IPS DF 6.9 (cell line): ENCODE results near the gene TRAF3IP1.

ENCODE experiments used
- DNase-seq: peaks from one replicate; pipeline ENCODE4 v3.0.0-alpha.2; 2013; ENCODE audit warnings: low read depth, low spot score
- H3K27ac ChIP-seq: one replicate; pipeline ENCODE4 v1.5.1; 2013; ENCODE audit warnings: low read length, control low read depth
- H3K27me3 ChIP-seq: 2 replicates; pipeline ENCODE4 v1.6.1; 2013; ENCODE audit warnings: mild to moderate bottlenecking, low read length; ENCODE audit not compliant: control insufficient read depth, insufficient read depth
- H3K36me3 ChIP-seq: 2 replicates; pipeline ENCODE4 v1.6.1; 2013; ENCODE audit warnings: low read length; ENCODE audit not compliant: control insufficient read depth, insufficient read depth
- H3K4me1 ChIP-seq: 2 replicates; pipeline ENCODE4 v1.6.1; 2013; ENCODE audit warnings: low read length; ENCODE audit not compliant: control insufficient read depth, insufficient read depth
- H3K4me3 ChIP-seq: 2 replicates; pipeline ENCODE4 v1.5.1; 2013; ENCODE audit warnings: mild to moderate bottlenecking, low read length
- H3K9me3 ChIP-seq: 2 replicates; pipeline ENCODE4 v1.6.1; 2013; ENCODE audit warnings: low read length, inconsistent platforms; ENCODE audit not compliant: control insufficient read depth, insufficient read depth
- WGBS: extraction: QIAGEN DNeasy Blood & Tissue Kit; methylation state at CpG from one replicate; pipeline ENCODE4 v1.1.7; 2013; ENCODE audit warnings: mixed read lengths, missing lambda C conversion rate; ENCODE audit not compliant: insufficient read length, insufficient coverage; 5-methylcytosine and 5-hydroxymethylcytosine counted together

TRAF3IP1 gene

DNA sequence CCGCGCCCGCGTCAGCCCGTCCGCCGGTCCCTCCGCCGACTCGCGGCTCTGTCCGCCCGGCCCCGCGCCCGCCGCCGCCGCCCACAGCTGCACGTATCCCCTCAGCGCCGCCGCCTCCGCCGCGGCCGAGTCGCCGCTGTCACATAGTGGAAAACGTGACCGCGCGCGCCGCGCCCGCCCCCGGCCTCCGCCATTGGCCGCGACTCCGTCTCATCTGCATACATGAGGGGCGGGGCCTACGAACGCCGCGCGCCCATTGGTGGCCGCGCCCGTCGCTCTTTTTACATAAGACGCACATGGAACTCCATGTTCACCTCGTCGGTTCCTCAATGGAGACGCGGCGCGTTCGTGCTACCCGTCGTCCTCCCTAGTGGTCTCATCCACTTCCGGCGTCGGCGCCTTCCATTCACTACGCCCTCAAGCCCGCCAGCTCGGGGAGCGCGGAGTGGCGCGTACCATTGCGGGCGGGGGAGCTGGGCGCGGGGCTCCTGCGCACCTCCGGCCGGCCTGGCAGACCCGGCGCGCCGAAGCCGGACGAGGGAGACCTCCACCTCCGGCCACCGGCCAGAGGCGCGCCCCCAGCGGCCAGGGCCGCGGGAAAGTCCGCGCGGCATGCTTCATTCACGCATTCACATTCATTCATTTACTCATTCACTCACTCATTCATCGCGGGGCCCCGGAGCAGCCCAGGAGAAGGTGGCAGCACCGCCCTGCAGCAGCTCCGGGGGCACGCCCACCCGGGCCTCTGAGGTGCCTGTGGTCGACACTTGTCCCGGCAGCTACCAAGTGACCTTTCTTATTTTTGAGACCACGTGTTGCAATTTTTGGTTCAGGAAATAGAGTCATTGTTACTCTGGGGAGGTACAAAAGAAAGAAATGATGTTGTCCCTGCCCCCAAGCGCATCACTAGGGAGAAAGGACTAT is 31.4 kb upstream of the TRAF3IP1 start:
- DNase-seq, result peak; percentile 98
- Histone ChIP-seq H3K4me3 (peak overlapping the region; percentile 52; the same call in 1 of the 2 replicates), H3K4me1 (peaks cover 2% of the 10 kb centered on the region; the same call in 1 of the 2 replicates), H3K27ac (no peak overlapping the region), H3K36me3 (no peaks in the 10 kb centered on the region), H3K27me3 (no peaks in the 10 kb centered on the region), H3K9me3 (no peaks in the 10 kb centered on the region)
- WGBS, result no CpG with 5 or more reads among the region's 108 CpGs

DNA sequence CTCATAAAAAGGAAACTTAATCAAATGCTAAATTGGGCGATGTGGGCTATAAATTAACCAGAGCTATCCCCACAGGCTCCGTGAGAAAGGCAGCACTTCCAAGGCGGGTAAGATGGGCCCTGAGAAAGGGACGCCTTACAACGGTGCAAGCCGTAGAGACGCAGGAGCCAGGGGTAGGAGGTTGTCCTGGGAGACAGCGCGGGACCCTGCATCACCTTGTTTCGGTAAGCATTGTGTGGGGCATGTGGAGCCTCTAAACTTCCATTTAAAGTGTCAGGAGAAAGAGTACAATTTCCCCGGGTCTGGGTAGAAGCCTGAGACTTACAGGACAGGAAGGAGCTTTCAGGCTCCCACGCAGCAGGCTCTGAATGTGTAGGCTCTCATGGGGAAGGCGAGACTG is 30.7 kb upstream of the TRAF3IP1 start:
- Histone ChIP-seq H3K36me3 (no peaks in the 10 kb centered on the region), H3K27ac (no peak overlapping the region), H3K9me3 (no peaks in the 10 kb centered on the region), H3K27me3 (no peaks in the 10 kb centered on the region), H3K4me3 (peak overlapping the region; percentile 52; the same call in 1 of the 2 replicates), H3K4me1 (peaks cover 2% of the 10 kb centered on the region; the same call in 1 of the 2 replicates)
- WGBS, result no CpG with 5 or more reads among the region's 13 CpGs
- DNase-seq, result no peak

DNA sequence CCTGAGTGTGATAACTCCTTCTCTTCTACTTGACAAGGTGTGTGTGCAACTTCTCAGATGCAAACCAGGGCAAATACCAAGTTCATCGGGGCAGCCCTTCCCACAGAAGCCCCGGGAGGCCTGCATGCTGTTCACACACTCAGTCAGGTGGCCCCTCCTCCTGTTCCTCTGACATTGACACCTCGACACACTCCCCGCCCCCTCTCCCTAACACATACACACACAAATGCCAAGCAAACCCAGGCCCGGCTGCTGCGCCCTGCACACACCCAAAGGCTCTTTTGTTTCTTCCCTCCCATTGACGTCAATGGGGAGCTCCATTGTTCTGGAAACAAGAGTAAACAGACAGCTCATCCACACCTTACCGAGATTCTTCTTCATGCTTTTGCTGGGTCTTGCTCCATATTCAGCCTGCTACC is 30.2 kb upstream of the TRAF3IP1 start:
- Histone ChIP-seq H3K4me3 (no peak overlapping the region), H3K36me3 (no peaks in the 10 kb centered on the region), H3K9me3 (no peaks in the 10 kb centered on the region), H3K4me1 (peaks cover 2% of the 10 kb centered on the region; the same call in 1 of the 2 replicates), H3K27me3 (no peaks in the 10 kb centered on the region), H3K27ac (no peak overlapping the region)
- DNase-seq, result no peak
- WGBS, result no CpG with 5 or more reads among the region's 8 CpGs

DNA sequence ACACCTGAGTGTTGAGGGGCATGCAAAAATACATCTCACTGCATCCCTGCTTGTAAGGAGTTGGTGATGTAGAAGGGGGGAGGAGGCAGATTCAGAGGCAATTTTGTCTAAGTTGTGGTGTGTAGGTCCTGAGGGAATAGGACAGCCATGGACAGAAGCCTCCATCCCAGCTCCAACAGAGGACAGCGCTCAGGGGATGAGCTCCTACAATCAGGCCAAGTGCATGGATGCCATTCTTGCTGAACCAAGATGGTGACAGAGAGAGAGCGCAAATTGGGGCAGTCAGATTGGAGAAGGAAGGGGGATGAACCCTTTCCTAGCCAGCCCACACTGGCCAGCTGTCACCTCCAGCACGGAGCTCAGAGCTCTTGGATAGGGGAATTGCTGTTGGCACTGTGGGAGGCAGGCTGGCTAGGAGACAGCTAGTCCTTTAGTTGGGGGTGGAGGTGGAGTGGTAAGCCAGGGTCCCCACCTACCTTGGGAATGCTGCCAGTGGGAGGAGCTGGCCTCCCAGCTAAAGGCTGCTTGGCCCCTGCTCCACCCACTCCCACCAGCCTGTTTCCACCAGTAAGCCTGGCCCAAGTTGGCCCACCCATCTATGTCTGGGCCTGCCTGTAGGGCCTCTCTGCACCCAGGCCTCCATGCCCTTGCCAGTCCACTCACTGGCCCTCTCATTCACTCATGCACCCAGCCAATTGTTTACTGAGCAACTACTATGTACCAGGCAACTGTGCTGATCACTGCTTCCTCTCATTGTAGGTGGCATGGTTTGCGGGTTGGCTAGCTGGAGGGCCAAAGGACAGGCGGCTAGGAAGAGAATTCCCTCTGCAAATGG is 29.4 kb upstream of the TRAF3IP1 start:
- WGBS, result no CpG with 5 or more reads among the region's 5 CpGs
- H3K4me1 ChIP-seq, result 0 out of 2 replicates have a peak, but pooled peaks cover 2% of the 10 kb centered on the region
- DNase-seq, result no peak

DNA sequence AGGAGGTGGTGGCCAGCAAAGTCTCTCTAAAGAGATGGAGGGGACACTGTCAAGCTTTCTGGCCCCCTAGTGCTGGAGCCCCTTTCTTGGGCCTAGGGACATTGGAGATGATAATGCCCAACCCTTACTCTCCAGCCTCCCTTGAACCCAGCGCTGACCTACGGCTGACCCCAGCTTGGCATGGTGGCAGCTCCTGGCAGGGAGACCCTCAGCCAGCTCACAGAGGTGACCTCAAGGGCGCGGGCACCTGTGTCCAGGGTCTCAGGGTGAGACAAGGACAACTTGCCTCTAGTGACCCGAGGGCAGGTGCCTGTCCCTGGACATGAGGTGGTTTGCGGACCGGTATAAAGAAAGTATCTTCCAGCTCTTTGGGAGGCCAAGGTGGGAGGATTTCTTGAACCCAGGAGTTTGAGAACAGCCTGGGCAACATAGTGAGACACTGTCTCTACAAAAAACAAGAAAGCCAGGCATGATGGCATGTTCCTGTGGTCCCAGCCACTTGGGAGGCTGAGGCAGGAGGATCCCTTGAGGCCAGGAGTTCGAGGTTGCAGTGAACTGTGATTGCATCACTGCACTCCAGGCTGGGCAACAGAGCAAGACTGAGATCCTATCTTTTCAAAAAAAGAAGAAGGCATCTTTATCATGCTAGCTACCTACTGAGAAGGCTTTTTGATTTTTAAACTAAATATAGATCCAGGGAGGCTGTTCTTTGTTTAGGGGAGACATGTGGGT is 28.6 kb upstream of the TRAF3IP1 start:
- WGBS, result no CpG with 5 or more reads among the region's 8 CpGs
- Histone ChIP-seq H3K36me3 (no peaks in the 10 kb centered on the region), H3K4me3 (no peak overlapping the region), H3K4me1 (0 out of 2 replicates have a peak, but pooled peaks cover 2% of the 10 kb centered on the region), H3K9me3 (no peaks in the 10 kb centered on the region), H3K27me3 (no peaks in the 10 kb centered on the region), H3K27ac (no peak overlapping the region)
- DNase-seq, result no peak

More for the DNA sequence above, 29.4 kb upstream of the TRAF3IP1 start:
- Histone ChIP-seq H3K9me3 (no peaks in the 10 kb centered on the region), H3K27ac (no peak overlapping the region), H3K27me3 (no peaks in the 10 kb centered on the region), H3K36me3 (no peaks in the 10 kb centered on the region), H3K4me3 (no peak overlapping the region)

DNA sequence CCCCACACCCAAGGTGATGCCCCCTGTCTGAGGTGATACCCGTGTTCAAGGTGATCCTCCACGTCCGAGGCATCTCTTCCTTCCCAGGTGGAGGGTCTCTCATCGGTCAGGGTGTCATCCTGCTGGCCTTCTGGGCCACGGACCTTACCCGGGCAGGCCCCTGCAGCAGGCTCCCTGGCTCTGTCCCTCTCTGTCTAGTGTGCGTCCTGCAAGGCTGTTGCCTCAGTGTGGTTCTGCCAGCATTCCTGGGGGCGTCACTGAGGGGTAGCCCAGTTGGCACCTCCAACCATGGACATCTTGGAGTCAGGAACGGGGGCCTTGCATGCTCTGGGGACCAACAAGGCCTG is 26.3 kb upstream of the TRAF3IP1 start:
- no CpG with 5 or more reads among the region's 9 CpGs for WGBS
- no peaks in the 10 kb centered on the region for H3K36me3 ChIP-seq
- H3K27ac ChIP-seq, result no peak overlapping the region
- DNase-seq, result no peak
- H3K27me3 ChIP-seq, result no peaks in the 10 kb centered on the region; the same call in 1 of the 2 replicates
- H3K9me3 ChIP-seq, result no peaks in the 10 kb centered on the region
- no peak overlapping the region for H3K4me3 ChIP-seq
- H3K4me1 ChIP-seq, result 0 out of 2 replicates have a peak, but pooled peaks cover 3% of the 10 kb centered on the region

DNA sequence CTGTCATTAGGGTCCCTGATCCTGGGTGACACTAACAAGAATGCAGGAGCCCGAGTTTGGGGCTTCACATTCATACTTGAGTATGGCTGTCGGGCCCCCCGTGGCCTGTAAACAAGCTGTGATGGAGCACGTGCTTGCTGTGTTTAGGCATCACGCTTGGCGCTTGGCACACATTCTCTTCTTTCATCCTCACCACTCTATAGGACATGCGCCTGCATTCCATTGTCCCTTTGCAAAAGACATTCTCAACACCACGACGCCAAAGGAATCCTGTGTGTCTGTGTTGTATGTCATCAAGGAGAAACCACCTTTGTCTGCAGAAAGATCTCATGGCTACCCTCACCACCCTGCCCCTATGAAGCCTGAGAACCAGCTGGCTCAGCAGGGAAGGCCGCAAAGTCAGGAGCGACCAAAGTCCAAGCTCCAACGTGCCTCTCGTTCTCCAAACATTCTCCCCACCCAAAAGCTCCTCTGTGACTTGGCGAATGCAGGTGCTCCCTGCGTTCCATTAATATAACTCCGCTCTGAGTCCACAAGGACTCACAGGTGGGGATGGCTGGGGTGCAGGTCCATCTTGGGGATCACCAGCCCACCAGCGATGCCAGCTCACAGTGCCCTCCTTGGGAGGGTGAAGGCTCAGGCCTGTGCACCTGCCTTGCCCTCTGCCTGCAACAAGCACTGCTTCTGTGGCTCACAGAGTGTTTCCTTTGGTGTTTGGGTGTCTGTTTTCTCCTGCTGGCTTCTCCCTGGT is 25.8 kb upstream of the TRAF3IP1 start:
- H3K27me3 ChIP-seq, result no peaks in the 10 kb centered on the region; the same call in 1 of the 2 replicates
- no peak for DNase-seq
- H3K27ac ChIP-seq, result no peak overlapping the region
- H3K4me1 ChIP-seq, result 0 out of 2 replicates have a peak, but pooled peaks cover 3% of the 10 kb centered on the region
- no CpG with 5 or more reads among the region's 17 CpGs for WGBS
- no peaks in the 10 kb centered on the region for H3K9me3 ChIP-seq
- no peaks in the 10 kb centered on the region for H3K36me3 ChIP-seq
- no peak overlapping the region for H3K4me3 ChIP-seq

DNA sequence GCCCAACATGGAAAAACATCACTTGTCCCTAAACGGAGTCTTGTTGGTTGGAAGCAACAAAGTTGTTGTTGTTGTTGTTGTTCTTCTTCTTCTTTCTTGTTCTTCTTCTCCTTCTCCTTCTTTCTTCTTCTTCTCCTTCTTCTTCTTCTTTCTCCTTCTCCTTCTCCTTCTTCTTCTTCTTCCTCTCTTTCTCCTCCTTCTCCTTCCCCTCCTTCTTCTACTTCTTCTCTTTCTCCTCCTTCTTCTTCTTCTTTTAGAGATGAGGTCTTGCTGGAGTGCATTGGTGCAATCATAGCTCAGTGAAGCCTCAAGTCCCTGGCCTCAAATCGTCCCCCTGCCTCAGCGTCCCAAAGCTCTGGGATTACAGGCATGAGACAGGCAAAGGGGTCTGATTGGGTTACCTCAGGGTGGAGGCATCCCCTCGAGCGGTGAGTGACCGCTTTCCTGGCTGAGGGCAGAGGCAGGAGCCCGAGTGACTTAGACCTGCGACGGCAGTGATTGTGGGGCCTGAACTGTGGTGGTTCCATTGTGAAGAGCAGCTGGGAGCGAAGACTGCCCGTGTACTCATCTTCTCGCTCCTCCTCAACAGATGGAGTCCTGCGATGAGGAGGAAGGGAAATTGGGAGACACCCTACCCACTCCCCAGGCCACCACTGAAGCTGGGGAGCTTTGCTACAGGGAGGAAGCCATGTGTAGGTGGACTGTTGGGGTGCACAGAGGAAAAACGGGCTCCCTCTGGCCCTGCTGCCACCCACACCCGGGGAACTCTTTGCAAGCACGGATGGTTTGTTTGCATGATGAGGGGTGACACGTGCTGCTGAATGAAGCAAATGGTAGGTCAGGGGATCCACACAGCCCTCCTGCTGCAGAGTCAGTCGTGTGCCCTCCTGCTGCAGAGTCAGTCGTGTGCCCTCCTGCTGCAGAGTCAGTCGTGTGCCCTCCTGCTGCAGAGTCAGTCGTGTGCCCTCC is 24.9 kb upstream of the TRAF3IP1 start:
- Histone ChIP-seq H3K4me1 (0 out of 2 replicates have a peak, but pooled peaks cover 1% of the 10 kb centered on the region), H3K36me3 (no peaks in the 10 kb centered on the region), H3K27me3 (no peaks in the 10 kb centered on the region; the same call in 1 of the 2 replicates), H3K9me3 (no peaks in the 10 kb centered on the region), H3K4me3 (no peak overlapping the region), H3K27ac (no peak overlapping the region)
- no peak for DNase-seq
- no CpG with 5 or more reads among the region's 21 CpGs for WGBS
